WTC11 (cell line): ENCODE measurements around the gene HOXB5. TPM values are rescaled to one million over a fixed set of nuclear protein-coding genes. Genes with fewer than 3 reads are reported as not detected.

Experiments used
- ATAC-seq: fragments of 200-7000 bp; cut with Tn5 transposase; 2 replicates; pipeline ENCODE4 v1.10.0; 2021; ENCODE audit warnings: mild to moderate bottlenecking, moderate library complexity
- CTCF ChIA-PET: fragments of 300-600 bp; sonication (Branson Sonifier 250); formaldehyde crosslinking; loops from one replicate; lab custom pipeline; 2021; ENCODE audit warnings: antibody characterized with exemption; lab: Charles Lee
- POLR2A ChIA-PET: fragments of 350-600 bp; sonication (Branson Sonifier 250); formaldehyde crosslinking; loops from one replicate; lab custom pipeline; 2021; ENCODE audit warnings: antibody characterized with exemption; lab: Charles Lee
- DNase-seq: peaks from one replicate; pipeline ENCODE4 v3.0.0; 2021; ENCODE audit warnings: low spot score
- H3K27ac Mint-ChIP-seq: 2 replicates; pipeline ENCODE4 v1.8.0; 2021; ENCODE audit warnings: mixed read lengths
- H3K27me3 Mint-ChIP-seq: 2 replicates; pipeline ENCODE4 v1.8.0; 2021; ENCODE audit warnings: low read depth, mild to moderate bottlenecking, moderate library complexity, mixed read lengths
- H3K36me3 Mint-ChIP-seq: 2 replicates; pipeline ENCODE4 v1.8.0; 2021; ENCODE audit warnings: mixed read lengths
- H3K4me1 Mint-ChIP-seq: 2 replicates; pipeline ENCODE4 v1.8.0; 2022; ENCODE audit warnings: mixed read lengths
- H3K4me3 Mint-ChIP-seq: 2 replicates; pipeline ENCODE4 v1.8.0; 2021; ENCODE audit warnings: mild to moderate bottlenecking, moderate library complexity, mixed read lengths
- H3K9me3 Mint-ChIP-seq: 2 replicates; pipeline ENCODE4 v1.8.0; 2021; ENCODE audit warnings: mixed read lengths
- ATF3 ChIP-seq: sonication (generic); formaldehyde crosslinking; conservative IDR thresholded peaks from 2 replicates; pipeline ENCODE4 v1.8.1; 2022; ENCODE audit warnings: mild to moderate bottlenecking, missing genetic modification reagents
- ATF6 ChIP-seq: sonication (generic); formaldehyde crosslinking; IDR thresholded peaks from 2 replicates; pipeline ENCODE4 v1.8.1; 2023; ENCODE audit warnings: mild to moderate bottlenecking, missing genetic modification reagents
- EMX1 ChIP-seq: fragments of 250-450 bp; sonication (Bioruptor Pico); IDR thresholded peaks from 2 replicates; pipeline ENCODE4 v1.8.0; 2021; ENCODE audit warnings: mild to moderate bottlenecking
- ETV6 ChIP-seq: sonication (generic); formaldehyde crosslinking; IDR thresholded peaks from 2 replicates; pipeline ENCODE4 v1.8.1; 2022; ENCODE audit warnings: mild to moderate bottlenecking, missing genetic modification reagents
- FOXP1 ChIP-seq: sonication (generic); formaldehyde crosslinking; IDR thresholded peaks from 2 replicates; pipeline ENCODE4 v1.8.0; 2022; ENCODE audit warnings: missing genetic modification reagents, mild to moderate bottlenecking, moderate library complexity, borderline replicate concordance
- JAZF1 ChIP-seq: fragments of 250-450 bp; sonication (Bioruptor Pico); IDR thresholded peaks from 2 replicates; pipeline ENCODE4 v1.9.0; 2021; ENCODE audit warnings: moderate library complexity, mild to moderate bottlenecking, inconsistent platforms
- SMAD3 ChIP-seq: sonication (generic); formaldehyde crosslinking; IDR thresholded peaks from 2 replicates; pipeline ENCODE4 v1.8.0; 2022; ENCODE audit warnings: missing genetic modification reagents, mild to moderate bottlenecking, borderline replicate concordance
- SOX15 ChIP-seq: fragments of 250-450 bp; sonication (Bioruptor Pico); IDR thresholded peaks from 2 replicates; pipeline ENCODE4 v1.9.0; 2021; ENCODE audit warnings: mild to moderate bottlenecking
- TCF7 ChIP-seq: sonication (generic); formaldehyde crosslinking; IDR thresholded peaks from 2 replicates; pipeline ENCODE4 v1.8.0; 2022; ENCODE audit warnings: mild to moderate bottlenecking, low read depth, missing genetic modification reagents, moderate library complexity
- ZNF138 ChIP-seq: sonication (generic); formaldehyde crosslinking; conservative IDR thresholded peaks from 2 replicates; pipeline ENCODE4 v1.8.1; 2022; ENCODE audit warnings: mild to moderate bottlenecking, moderate library complexity, missing genetic modification reagents
- ZNF317 ChIP-seq: sonication (generic); formaldehyde crosslinking; IDR thresholded peaks from 2 replicates; pipeline ENCODE4 v1.8.1; 2023; ENCODE audit warnings: low read depth, mild to moderate bottlenecking, moderate library complexity, missing genetic modification reagents, borderline replicate concordance
- ZNF671 ChIP-seq: fragments of 250-450 bp; sonication (Bioruptor Pico); IDR thresholded peaks from 2 replicates; pipeline ENCODE4 v1.8.0; 2021; ENCODE audit warnings: mild to moderate bottlenecking
- total RNA-seq: library from RNA; stranded (reverse); gene quantifications from 3 replicates; pipeline ENCODE4 v1.2.3, GENCODE V29; 2021
- TF ChIP-seq, protein P1 (sequence below): sonication (generic); formaldehyde crosslinking; IDR thresholded peaks from 2 replicates; pipeline ENCODE4 v1.8.1; 2023; ENCODE audit warnings: mild to moderate bottlenecking, missing genetic modification reagents, moderate library complexity
- TF ChIP-seq, protein P2 (sequence below): sonication (generic); formaldehyde crosslinking; IDR thresholded peaks from 2 replicates; pipeline ENCODE4 v1.8.1; 2022; ENCODE audit warnings: low read depth, missing genetic modification reagents, borderline replicate concordance
- TF ChIP-seq, protein P3 (sequence below): fragments of 250-450 bp; sonication (Bioruptor Pico); IDR thresholded peaks from 2 replicates; pipeline ENCODE4 v2.1.2; 2022; ENCODE audit warnings: mild to moderate bottlenecking, moderate library complexity
- TF ChIP-seq, protein P4 (sequence below): sonication (generic); formaldehyde crosslinking; IDR thresholded peaks from 2 replicates; pipeline ENCODE4 v1.8.1; 2023; ENCODE audit warnings: mild to moderate bottlenecking, missing genetic modification reagents, moderate library complexity
- TF ChIP-seq, protein P5 (sequence below): fragments of 250-450 bp; sonication (Bioruptor Pico); IDR thresholded peaks from 2 replicates; pipeline ENCODE4 v1.8.0; 2021; ENCODE audit warnings: mild to moderate bottlenecking
- TF ChIP-seq, protein P6 (sequence below): sonication (generic); formaldehyde crosslinking; IDR thresholded peaks from 2 replicates; pipeline ENCODE4 v1.8.1; 2022; ENCODE audit warnings: mild to moderate bottlenecking, moderate library complexity, missing genetic modification reagents
- TF ChIP-seq, protein P7 (sequence below): sonication (generic); formaldehyde crosslinking; conservative IDR thresholded peaks from 2 replicates; pipeline ENCODE4 v1.8.1; 2023; ENCODE audit warnings: mild to moderate bottlenecking, low read depth, missing genetic modification reagents, moderate library complexity

HOXB5 gene
- total RNA-seq, 1 experiment from 2014 or later, result not detected

DNA sequence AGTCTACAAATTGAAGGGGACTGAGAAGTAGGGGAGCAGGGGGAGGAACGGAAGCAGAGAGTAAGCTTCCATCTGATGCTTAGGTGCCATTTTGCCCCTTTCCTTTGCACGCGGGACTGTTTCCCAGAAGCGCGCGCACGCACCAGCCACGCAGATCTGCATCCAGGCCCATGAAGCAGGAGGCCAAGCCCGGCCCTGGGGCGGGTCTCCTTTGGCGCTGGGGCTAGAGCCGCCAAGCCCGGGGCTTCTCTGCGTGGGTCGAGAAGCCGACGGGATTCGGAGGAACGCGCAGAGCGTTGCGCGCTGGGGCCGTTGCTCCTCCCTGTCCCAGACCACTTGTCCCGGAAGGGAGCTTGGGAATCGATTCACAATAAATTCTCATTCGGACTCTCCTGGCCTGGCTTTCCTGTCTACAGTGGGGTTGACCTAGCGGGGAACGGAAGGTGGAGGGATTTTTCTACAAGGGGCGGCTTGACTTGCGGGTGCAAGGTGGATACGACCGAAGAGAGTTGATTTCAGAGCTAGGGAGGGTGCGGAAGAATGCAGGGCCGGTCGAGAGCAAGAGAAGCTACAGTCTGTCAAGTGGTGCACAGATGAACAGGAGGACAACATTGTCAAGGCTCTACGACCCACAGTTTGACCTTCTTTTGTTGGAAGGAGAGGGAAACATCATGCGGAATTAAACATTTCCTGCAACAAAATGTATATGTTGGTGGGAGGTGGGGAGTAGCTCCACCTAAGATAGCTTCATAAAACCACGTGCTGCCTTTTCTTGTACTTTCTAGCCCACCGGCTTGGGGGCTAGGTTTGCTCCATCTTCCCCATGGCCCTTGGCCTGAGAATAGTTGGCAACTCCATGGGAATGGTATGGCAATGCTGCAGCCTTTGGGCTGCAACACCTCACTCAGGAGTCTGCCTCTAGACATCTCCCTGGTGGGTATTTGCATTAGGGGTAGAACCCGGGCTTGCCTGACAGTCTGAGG is 28.1 kb upstream of the HOXB5 start (continued):
- TF ChIP-seq, protein P1, sequence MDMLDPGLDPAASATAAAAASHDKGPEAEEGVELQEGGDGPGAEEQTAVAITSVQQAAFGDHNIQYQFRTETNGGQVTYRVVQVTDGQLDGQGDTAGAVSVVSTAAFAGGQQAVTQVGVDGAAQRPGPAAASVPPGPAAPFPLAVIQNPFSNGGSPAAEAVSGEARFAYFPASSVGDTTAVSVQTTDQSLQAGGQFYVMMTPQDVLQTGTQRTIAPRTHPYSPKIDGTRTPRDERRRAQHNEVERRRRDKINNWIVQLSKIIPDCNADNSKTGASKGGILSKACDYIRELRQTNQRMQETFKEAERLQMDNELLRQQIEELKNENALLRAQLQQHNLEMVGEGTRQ (CRISPR knock-in tag), result no peak
- no peak for TF ChIP-seq TCF7
- no peak for TF ChIP-seq ETV6 (CRISPR knock-in tag)
- TF ChIP-seq, all 79 proteins: peak for 0

DNA sequence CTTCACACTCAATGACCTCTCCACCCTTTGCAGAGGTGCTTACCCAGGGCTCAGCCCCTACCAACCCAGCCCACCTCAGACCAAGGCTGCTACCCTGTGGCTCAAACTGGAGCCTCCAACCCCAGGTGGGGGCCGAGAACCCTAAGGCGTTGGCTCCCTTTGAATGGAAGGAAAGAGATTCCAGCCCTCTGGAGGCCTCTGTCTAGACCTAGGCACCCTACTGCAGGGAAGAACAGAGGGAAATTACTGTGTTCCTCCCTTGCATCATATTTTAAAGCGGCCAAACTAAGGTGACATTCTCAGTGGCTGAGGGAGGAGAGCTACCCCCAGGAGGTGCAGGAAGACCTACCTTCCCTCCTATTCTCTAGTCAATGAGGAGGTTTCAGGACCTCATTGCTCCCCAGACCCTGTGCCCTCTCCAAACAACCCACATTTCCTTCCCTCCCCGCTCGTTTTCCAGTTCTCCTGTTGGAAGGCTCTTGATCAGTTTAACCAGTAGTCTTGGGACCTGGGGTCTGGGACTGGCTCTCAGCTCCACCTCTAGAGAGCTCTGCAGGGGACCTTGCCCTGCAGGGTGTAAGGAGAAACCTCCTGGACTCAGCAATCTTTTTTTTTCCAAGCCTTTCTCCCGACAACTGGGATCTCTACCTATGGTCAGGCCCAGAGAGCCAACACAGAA is 27.0 kb upstream of the HOXB5 start:
- Mint-ChIP-seq H3K27me3 (peaks cover 100% of the 10 kb centered on the region; the same call in 1 of the 2 replicates), H3K9me3 (no peaks in the 10 kb centered on the region), H3K36me3 (no peaks in the 10 kb centered on the region), H3K27ac (no peak overlapping the region), H3K4me3 (no peak overlapping the region), H3K4me1 (peaks cover 20% of the 10 kb centered on the region)
- ChIA-PET CTCF (interaction anchor here (0.5 to 4.1 kb wide), 4 partner anchors 16 to 131 kb away, joined by 3 to 27 read pairs (median 6); partner anchors contain the start of gene HOXB5), POLR2A (interaction anchor here (0.5 kb wide), 1 partner anchor 229 kb away, joined by 3 read pairs; no protein-coding TSS in a partner anchor)
- ATAC-seq, result no peak
- TF ChIP-seq ATF3 (CRISPR knock-in tag) (no peak), EMX1 (CRISPR knock-in tag) (no peak), JAZF1 (no peak), ATF6 (CRISPR knock-in tag) (no peak), ZNF317 (CRISPR knock-in tag) (no peak), FOXP1 (CRISPR knock-in tag) (no peak), ZNF671 (no peak), SMAD3 (CRISPR knock-in tag) (no peak), ZNF138 (CRISPR knock-in tag) (no peak), SOX15 (CRISPR knock-in tag) (no peak), ETV6 (CRISPR knock-in tag) (no peak)
- TF ChIP-seq, protein P2, sequence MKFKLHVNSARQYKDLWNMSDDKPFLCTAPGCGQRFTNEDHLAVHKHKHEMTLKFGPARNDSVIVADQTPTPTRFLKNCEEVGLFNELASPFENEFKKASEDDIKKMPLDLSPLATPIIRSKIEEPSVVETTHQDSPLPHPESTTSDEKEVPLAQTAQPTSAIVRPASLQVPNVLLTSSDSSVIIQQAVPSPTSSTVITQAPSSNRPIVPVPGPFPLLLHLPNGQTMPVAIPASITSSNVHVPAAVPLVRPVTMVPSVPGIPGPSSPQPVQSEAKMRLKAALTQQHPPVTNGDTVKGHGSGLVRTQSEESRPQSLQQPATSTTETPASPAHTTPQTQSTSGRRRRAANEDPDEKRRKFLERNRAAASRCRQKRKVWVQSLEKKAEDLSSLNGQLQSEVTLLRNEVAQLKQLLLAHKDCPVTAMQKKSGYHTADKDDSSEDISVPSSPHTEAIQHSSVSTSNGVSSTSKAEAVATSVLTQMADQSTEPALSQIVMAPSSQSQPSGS (CRISPR knock-in tag), result no peak
- TF ChIP-seq, protein P3, sequence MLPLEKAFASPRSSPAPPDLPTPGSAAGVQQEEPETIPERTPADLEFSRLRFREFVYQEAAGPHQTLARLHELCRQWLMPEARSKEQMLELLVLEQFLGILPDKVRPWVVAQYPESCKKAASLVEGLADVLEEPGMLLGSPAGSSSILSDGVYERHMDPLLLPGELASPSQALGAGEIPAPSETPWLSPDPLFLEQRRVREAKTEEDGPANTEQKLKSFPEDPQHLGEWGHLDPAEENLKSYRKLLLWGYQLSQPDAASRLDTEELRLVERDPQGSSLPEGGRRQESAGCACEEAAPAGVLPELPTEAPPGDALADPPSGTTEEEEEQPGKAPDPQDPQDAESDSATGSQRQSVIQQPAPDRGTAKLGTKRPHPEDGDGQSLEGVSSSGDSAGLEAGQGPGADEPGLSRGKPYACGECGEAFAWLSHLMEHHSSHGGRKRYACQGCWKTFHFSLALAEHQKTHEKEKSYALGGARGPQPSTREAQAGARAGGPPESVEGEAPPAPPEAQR, result no peak
- TF ChIP-seq, protein P4, sequence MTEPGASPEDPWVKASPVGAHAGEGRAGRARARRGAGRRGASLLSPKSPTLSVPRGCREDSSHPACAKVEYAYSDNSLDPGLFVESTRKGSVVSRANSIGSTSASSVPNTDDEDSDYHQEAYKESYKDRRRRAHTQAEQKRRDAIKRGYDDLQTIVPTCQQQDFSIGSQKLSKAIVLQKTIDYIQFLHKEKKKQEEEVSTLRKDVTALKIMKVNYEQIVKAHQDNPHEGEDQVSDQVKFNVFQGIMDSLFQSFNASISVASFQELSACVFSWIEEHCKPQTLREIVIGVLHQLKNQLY, result no peak
- TF ChIP-seq, protein P5, sequence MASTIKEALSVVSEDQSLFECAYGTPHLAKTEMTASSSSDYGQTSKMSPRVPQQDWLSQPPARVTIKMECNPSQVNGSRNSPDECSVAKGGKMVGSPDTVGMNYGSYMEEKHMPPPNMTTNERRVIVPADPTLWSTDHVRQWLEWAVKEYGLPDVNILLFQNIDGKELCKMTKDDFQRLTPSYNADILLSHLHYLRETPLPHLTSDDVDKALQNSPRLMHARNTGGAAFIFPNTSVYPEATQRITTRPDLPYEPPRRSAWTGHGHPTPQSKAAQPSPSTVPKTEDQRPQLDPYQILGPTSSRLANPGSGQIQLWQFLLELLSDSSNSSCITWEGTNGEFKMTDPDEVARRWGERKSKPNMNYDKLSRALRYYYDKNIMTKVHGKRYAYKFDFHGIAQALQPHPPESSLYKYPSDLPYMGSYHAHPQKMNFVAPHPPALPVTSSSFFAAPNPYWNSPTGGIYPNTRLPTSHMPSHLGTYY (CRISPR knock-in tag), result no peak
- TF ChIP-seq, protein P6, sequence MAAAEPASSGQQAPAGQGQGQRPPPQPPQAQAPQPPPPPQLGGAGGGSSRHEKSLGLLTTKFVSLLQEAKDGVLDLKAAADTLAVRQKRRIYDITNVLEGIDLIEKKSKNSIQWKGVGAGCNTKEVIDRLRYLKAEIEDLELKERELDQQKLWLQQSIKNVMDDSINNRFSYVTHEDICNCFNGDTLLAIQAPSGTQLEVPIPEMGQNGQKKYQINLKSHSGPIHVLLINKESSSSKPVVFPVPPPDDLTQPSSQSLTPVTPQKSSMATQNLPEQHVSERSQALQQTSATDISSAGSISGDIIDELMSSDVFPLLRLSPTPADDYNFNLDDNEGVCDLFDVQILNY (CRISPR knock-in tag), result no peak
- TF ChIP-seq, protein P7, sequence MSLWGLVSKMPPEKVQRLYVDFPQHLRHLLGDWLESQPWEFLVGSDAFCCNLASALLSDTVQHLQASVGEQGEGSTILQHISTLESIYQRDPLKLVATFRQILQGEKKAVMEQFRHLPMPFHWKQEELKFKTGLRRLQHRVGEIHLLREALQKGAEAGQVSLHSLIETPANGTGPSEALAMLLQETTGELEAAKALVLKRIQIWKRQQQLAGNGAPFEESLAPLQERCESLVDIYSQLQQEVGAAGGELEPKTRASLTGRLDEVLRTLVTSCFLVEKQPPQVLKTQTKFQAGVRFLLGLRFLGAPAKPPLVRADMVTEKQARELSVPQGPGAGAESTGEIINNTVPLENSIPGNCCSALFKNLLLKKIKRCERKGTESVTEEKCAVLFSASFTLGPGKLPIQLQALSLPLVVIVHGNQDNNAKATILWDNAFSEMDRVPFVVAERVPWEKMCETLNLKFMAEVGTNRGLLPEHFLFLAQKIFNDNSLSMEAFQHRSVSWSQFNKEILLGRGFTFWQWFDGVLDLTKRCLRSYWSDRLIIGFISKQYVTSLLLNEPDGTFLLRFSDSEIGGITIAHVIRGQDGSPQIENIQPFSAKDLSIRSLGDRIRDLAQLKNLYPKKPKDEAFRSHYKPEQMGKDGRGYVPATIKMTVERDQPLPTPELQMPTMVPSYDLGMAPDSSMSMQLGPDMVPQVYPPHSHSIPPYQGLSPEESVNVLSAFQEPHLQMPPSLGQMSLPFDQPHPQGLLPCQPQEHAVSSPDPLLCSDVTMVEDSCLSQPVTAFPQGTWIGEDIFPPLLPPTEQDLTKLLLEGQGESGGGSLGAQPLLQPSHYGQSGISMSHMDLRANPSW (CRISPR knock-in tag), result no peak
- no peak for DNase-seq
